GM10266 (cell line): ENCODE data around the gene ITIH6.
"Not testable (repeated sequence)": the region's sequence is repeated elsewhere in the genome, so short reads cannot be mapped to it uniquely, and the experiment has no call there.

Experiments used
- DNase-seq: peaks from one replicate; pipeline ENCODE4 v3.0.0; 2012; ENCODE audit errors: extremely low spot score
- CTCF ChIP-seq: IDR thresholded peaks from 2 replicates; pipeline ENCODE4 v1.5.1; 2012; ENCODE audit warnings: mild to moderate bottlenecking, low read depth; ENCODE audit not compliant: control insufficient read depth, insufficient read depth; ENCODE audit errors: missing control alignments

ITIH6 gene

GRCh38 chrX:54798137-54798536 lies at the start of gene ITIH6:
Gene ITIH6 (minus strand): TSS chrX:54798255. CDS start chrX:54798210, 45 bp downstream.
- no peak for TF ChIP-seq CTCF
- DNase-seq = no peak

- not testable (repeated sequence) for DNase-seq
These were observed 49.6 kb upstream of the ITIH6 start for GRCh38 chrX:54847700-54848099.

GRCh38 chrX:54843050-54843449 lies 45.0 kb upstream of the ITIH6 start:
- TF ChIP-seq CTCF = no peak
- no peak for DNase-seq

GRCh38 chrX:54842607-54843006 lies 44.6 kb upstream of the ITIH6 start:
- DNase-seq = no peak
- TF ChIP-seq CTCF = no peak

- not testable (repeated sequence) for DNase-seq
These were observed 43.3 kb upstream of the ITIH6 start for GRCh38 chrX:54841184-54841874.

- TF ChIP-seq CTCF = no peak
- DNase-seq = no peak
These were observed 40.5 kb upstream of the ITIH6 start for GRCh38 chrX:54838583-54838982.

GRCh38 chrX:54826598-54826997 lies 28.5 kb upstream of the ITIH6 start:
- TF ChIP-seq CTCF = no peak
- DNase-seq = no peak

GRCh38 chrX:54825716-54826438 lies 27.8 kb upstream of the ITIH6 start:
- no peak for DNase-seq
- TF ChIP-seq CTCF = no peak
